ENCODE results near the gene ECE1.

Gene ECE1

DNA sequence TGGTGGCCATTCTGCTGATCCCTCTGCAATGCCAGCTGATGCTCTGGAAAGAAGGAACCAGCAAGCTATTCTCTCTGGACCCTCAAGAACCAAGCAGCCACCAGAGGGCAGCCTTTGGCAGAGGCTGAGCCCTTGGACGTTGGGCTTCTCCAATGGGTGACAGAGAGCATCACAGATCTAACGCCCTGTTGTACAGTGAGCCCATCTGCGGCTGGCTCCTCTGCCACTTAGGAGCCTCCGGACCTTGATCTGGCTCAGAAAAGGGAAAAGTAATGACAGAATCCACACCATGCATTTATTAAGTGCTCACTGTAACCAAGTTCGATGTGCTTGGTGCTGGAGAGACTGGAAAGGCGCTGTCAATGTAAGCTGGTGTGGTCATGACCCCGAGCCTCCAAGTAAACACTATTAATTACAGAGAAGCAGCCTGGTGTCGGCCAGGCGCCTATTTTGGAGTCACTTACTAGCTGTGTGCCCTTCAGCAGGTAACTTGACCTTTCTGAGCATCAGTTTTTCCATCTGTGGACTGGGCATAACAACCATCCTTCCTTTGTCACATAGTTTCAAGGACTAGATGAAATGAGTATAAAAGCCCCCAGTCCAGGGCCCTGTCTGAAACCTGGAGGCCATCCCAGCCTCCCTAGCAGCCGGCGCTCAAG lies 34.9 kb downstream of the ECE1 start:
- H3K4me3 ChIP-seq (ENCODE audit: low read depth, low read length) = no peak overlapping the region
- TF ChIP-seq, protein P1, sequence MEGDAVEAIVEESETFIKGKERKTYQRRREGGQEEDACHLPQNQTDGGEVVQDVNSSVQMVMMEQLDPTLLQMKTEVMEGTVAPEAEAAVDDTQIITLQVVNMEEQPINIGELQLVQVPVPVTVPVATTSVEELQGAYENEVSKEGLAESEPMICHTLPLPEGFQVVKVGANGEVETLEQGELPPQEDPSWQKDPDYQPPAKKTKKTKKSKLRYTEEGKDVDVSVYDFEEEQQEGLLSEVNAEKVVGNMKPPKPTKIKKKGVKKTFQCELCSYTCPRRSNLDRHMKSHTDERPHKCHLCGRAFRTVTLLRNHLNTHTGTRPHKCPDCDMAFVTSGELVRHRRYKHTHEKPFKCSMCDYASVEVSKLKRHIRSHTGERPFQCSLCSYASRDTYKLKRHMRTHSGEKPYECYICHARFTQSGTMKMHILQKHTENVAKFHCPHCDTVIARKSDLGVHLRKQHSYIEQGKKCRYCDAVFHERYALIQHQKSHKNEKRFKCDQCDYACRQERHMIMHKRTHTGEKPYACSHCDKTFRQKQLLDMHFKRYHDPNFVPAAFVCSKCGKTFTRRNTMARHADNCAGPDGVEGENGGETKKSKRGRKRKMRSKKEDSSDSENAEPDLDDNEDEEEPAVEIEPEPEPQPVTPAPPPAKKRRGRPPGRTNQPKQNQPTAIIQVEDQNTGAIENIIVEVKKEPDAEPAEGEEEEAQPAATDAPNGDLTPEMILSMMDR (IDR thresholded peaks at IDR 0.05; ENCODE audit: borderline replicate concordance, insufficient read depth, low read depth, low read length) = peak; percentile 78

DNA sequence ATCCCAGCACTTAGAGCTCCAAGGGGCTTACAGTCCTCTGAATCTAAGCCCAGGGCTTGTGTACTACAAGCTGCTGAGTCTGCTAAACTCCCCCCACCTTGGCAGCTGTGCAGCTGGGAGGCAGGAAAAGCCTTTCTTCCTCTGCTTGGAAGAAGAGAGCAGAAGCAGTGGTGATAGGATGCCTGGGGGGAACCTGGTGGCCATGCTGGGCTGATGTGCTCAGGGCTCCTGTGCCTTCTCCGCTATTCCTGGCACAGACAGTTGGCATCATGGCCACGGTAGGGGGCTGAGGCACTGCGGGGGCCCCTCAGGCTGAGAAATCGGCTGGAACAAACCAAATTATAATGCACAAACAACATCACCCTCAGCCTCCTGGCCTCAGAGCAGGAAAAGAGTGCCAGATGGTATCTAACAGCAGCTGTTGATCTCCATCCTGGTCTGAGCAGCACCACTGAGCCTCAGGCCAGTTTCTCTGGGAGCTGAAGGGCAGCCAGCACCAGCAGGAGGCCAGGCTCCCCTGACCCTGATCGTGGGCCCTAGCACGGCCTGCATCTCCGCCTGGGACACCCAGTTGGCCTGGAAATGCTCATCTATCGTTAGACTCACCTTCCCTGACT lies 35.8 kb downstream of the ECE1 start:
- TF ChIP-seq, protein P1 (IDR thresholded peaks at IDR 0.05; ENCODE audit: borderline replicate concordance, insufficient read depth, low read depth, low read length) = no peak
- H3K4me3 ChIP-seq (ENCODE audit: low read depth, low read length) = no peak overlapping the region

DNA sequence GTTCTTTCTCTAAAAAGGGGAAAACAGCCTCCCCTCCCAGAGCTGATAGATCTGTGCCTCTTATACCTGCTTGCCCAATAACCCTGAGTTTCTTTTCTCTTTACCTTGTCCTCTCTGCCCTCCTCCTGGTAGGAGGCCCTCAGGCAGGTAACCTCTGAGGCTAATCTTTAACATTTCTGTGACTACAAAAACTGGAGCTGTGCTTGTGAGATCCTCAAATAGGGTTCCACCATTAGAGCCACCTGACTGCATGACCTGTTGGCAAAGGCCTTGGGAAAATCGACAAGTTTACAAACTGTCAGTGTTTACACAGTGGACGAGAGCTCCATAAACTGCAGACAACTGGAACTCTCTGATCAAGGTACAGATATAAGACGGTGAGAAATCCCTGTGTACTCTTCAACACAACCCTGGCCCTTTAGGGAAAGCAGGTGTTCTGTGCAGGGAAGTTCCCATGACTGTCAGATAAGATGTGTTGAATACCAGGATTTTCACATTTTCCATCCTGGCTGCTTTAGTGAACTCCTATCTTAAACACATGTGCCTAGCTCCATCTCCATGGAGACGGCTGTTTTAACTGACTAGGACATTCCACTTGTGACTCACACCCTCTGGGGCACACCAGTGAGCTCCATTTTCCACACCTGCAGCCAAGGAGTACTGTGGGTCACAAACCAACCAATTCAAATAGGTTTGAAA lies 38.3 kb downstream of the ECE1 start:
- H3K4me3 ChIP-seq (ENCODE audit: low read depth, low read length) = no peak overlapping the region
- TF ChIP-seq, protein P1 (IDR thresholded peaks at IDR 0.05; ENCODE audit: borderline replicate concordance, insufficient read depth, low read depth, low read length) = no peak

DNA sequence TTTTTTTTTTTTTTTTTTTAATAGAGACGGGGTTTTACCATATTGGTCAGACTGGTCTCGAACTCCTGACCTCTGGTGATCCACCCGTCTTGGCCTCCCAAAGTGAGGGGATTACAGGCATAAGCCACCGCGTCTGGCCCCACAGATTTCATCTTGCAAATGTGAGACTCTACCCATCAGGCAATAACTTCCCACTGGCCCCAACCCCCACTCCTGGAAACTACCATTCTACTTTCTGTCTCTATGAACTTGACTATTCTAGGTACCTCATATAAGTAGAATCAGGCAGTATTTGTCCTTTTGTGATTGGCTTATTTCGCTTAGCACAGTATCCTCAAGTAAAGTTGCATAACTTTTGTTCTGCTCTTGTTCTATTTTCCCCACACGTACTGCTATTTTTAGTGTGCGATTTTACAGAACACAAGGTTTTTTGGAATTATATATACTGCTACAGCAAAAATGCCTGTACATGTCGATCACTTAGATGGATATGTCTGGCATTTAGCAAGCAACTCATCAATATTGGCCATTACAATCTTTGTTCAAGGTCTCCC lies 40.2 kb downstream of the ECE1 start:
- TF ChIP-seq, protein P1 (IDR thresholded peaks at IDR 0.05; ENCODE audit: borderline replicate concordance, insufficient read depth, low read depth, low read length) = no peak
- no peak overlapping the region for H3K4me3 ChIP-seq (ENCODE audit: low read depth, low read length)

DNA sequence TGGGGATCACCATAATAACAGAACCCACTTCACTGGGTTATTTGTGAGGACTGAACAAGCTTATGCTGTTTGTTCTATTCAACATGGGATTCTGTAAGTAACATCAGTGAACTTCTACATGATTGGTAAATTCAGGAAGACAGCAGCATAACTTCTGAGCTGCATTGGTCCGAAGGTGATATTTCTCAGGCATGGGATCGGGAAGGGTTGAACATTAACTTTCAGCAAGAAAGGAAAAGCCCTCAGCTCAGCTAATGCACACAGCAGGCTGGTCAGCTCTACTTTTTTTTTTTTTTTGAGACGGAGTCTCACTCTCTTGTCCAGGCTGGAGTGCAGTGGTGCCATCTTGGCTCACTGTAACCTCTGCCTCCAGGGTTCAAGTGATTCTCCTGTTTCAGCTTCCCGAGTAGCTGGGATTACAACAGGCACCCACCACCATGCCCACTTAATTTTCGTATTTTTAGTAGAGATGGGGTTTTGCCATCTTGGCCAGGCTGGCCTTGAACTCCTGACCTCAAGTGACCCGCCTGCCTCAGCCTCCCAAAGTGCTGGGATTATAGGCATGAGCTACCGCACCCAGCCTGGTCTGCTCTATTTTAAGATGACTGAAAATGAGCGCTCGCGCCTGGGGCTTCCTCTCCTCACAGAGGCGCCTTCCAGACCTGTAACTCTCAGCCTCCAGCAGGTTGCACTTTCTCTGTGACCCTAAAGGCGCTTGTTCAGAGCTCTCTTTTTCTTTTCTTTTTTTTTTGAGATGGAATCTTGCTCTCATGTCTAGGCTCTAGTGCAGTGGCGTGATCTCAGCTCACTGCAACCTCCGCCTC lies 42.2 kb downstream of the ECE1 start:
- no peak overlapping the region for H3K4me3 ChIP-seq (ENCODE audit: low read depth, low read length)
- TF ChIP-seq, protein P1 (IDR thresholded peaks at IDR 0.05; ENCODE audit: borderline replicate concordance, insufficient read depth, low read depth, low read length) = no peak

DNA sequence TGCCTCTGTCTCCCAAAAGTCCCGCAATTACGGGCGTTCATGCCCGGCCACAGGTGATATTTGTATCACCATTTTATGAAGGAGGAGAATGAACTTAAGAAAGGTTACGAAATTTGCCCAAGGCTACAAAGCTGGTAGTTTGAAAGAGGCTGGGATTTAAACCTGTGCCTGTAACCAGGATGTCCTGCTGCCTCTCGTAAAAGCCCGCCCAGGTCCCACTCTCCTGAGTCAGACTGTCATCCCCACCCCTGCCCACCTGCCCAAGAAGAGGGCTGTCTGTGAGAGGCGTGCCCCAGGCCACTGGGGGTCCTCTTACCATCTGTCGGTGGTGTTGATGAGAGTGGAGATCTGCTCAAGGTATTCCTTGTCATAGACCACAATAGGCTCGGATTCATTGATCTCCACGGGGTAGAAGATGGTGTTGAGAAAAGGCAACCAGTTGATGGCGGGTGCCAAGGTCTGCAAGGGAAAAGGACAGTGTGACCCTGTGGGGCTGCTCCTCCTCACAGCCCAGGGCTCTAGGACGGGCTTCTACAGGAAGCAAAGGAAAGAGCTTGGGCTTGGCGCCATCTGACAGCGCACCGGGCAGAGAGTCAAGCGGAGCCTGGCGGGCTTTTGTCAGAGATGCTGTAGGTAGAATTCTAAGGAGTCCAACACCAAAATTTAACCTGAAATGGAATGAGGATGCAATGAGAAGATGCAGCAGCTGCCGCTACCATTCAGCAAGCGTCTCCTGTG lies 43.2 kb downstream of the ECE1 start:
- no peak overlapping the region for H3K4me3 ChIP-seq (ENCODE audit: low read depth, low read length)
- TF ChIP-seq, protein P1 (IDR thresholded peaks at IDR 0.05; ENCODE audit: borderline replicate concordance, insufficient read depth, low read depth, low read length) = no peak

All from GM12875 (cell line).